ENCODE results near the gene SLC8A1. TPM values are rescaled to one million over a fixed set of nuclear protein-coding genes. Genes with fewer than 3 reads are reported as not detected.

The SLC8A1 gene
- total RNA-seq, 1 experiment from 2014 or later: 1.7 TPM

- Histone ChIP-seq H3K4ac (ENCODE audit: low read depth, low read length) (no peak overlapping the region), H3K18ac (ENCODE audit: insufficient read length, low read depth, low read length) (no peak overlapping the region), H3K9me3 (ENCODE audit: control insufficient read depth, low read depth, low read length) (no peaks in the 10 kb centered on the region), H4K91ac (ENCODE audit: insufficient read length, low read depth, low read length) (no peak overlapping the region), H3K23ac (ENCODE audit: insufficient read length, low read depth, low read length) (no peak overlapping the region), H2BK5ac (ENCODE audit: insufficient read length, low read length) (no peak overlapping the region), H3K14ac (ENCODE audit: insufficient read depth, low read length) (no peak overlapping the region), H2BK20ac (ENCODE audit: low read depth, low read length, poor library complexity, severe bottlenecking) (no peak overlapping the region), H3K27ac (ENCODE audit: insufficient read length, low read depth, low read length) (no peak overlapping the region), H3K79me1 (ENCODE audit: insufficient read depth, low read depth, low read length, poor library complexity, severe bottlenecking) (no peaks in the 10 kb centered on the region), H2BK12ac (ENCODE audit: insufficient read length, low read depth, low read length) (no peak overlapping the region), H4K5ac (ENCODE audit: insufficient read length, low read depth, low read length) (no peak overlapping the region), H3K9ac (ENCODE audit: extremely low read depth, insufficient read length, low read length) (no peak overlapping the region), H3K27me3 (ENCODE audit: insufficient read depth, low read length) (no peaks in the 10 kb centered on the region), H4K8ac (replicated peaks; ENCODE audit: insufficient read length, low read depth, low read length) (no peak overlapping the region), H4K20me1 (ENCODE audit: control insufficient read depth, insufficient read depth, insufficient read length) (no peaks in the 10 kb centered on the region), H2AFZ (ENCODE audit: low read length) (no peak overlapping the region), H3K56ac (ENCODE audit: insufficient read length, low read depth, low read length) (no peak overlapping the region), H2BK120ac (ENCODE audit: low read depth, low read length, poor library complexity, severe bottlenecking) (no peak overlapping the region), H3K79me2 (ENCODE audit: insufficient read depth, low read length) (no peaks in the 10 kb centered on the region), H2BK15ac (ENCODE audit: low read depth, low read length) (no peak overlapping the region), H2AK5ac (ENCODE audit: insufficient read length, low read length) (no peak overlapping the region), H3K4me1 (ENCODE audit: insufficient read depth, low read length) (no peaks in the 10 kb centered on the region), H3K4me2 (ENCODE audit: insufficient read depth, insufficient read length, low read length) (no peak overlapping the region), H3K23me2 (ENCODE audit: insufficient read length, low read depth, low read length, poor library complexity, severe bottlenecking) (no peaks in the 10 kb centered on the region), H3T11ph (ENCODE audit: low read length) (no peak overlapping the region)
- DNase-seq: no peak
- Mint-ChIP-seq H3K4me3 (no peak overlapping the region), H3K27me3 (ENCODE audit: low read depth) (no peaks in the 10 kb centered on the region), H3K27ac (no peak overlapping the region), H3K36me3 (ENCODE audit: insufficient read depth in 1 of 3, low read depth in 3 of 3) (no peaks in the 10 kb centered on the region), H3K4me1 (peaks cover 0 to 10% of the 10 kb centered on the region in 2 experiments; a peak in 2 of 4 replicates), H3K9me3 (no peaks in the 10 kb centered on the region)
- WGBS (ENCODE audit: extremely low coverage, insufficient read length, low lambda C conversion rate): no CpG with 5 or more reads among the region's 2 CpGs
- no peak for TF ChIP-seq CTCF (conservative IDR thresholded peaks at IDR 0.05)
Measured at GRCh38 chr2:40321822-40322221, 130.1 kb downstream of the SLC8A1 start.

All from H9 (cell line).